Body of pancreas (tissue), 4 donors: Measurements from ENCODE around the gene HTRA3. TPM values are rescaled to one million over a fixed set of nuclear protein-coding genes. Genes with fewer than 3 reads are reported as not detected.

ENCODE experiments used
- ATAC-seq: fragments of 150-250 bp; one replicate; pipeline ENCODE4 v1.9.1; 2016
- DNase-seq, 4 donors: peaks; one replicate each; pipeline ENCODE4 v3.0.0-alpha.2; 2019
- H3K27ac ChIP-seq, 4 donors: fragments of 200-600 bp; sonication (generic); 1 replicate in 3 of 4; 2 replicates in 1 of 4; pipeline versions ENCODE4 v1.5.1 to v1.6.1; 2016 to 2019; ENCODE audit warnings: mild to moderate bottlenecking in 1 of 4, mixed read lengths in 1 of 4, moderate library complexity in 1 of 4
- H3K27me3 ChIP-seq, 2 donors: fragments of 200-600 bp; sonication (generic); one replicate each; pipeline ENCODE4 v1.6.0; 2016; ENCODE audit warnings: mild to moderate bottlenecking in 1 of 2
- H3K36me3 ChIP-seq, 2 donors: fragments of 200-600 bp; sonication (generic); replicated peaks in 1 of 2; 2 replicates each; pipeline ENCODE4 v1.5.1; 2016; ENCODE audit warnings: low read depth in 2 of 2; ENCODE audit not compliant: insufficient read depth in 1 of 2
- H3K4me1 ChIP-seq: fragments of 200-600 bp; sonication (generic); one replicate; pipeline ENCODE4 v1.6.0; 2016
- H3K4me3 ChIP-seq, 2 donors: fragments of 200-600 bp; sonication (generic); 1 replicate in 1 of 2; 2 replicates in 1 of 2; pipeline ENCODE4 v1.5.1; 2016 to 2019
- H3K9me3 ChIP-seq, 3 donors: fragments of 200-600 bp; sonication (generic); 1 replicate in 2 of 3; 2 replicates in 1 of 3; pipeline ENCODE4 v1.5.1; 2016
- CTCF ChIP-seq, 7 experiments: fragments of 450-650 bp in 4 of 7; fragments of 200-600 bp in 3 of 7; sonication (generic) in 3 of 7; IDR thresholded peaks; one replicate each; pipeline ENCODE4 v1.5.1; 2016 to 2019; ENCODE audit warnings: antibody characterized with exemption in 7 of 7
- POLR2A ChIP-seq, 3 donors: fragments of 450-650 bp; IDR thresholded peaks; one replicate each; pipeline ENCODE4 v1.6.1; 2016; ENCODE audit warnings: antibody characterized with exemption in 3 of 3, mild to moderate bottlenecking in 2 of 3
- WGBS, 2 donors: methylation state at CpG; one replicate each; pipeline ENCODE4 v1.1.5; 2017; 5-methylcytosine and 5-hydroxymethylcytosine counted together
- intact Hi-C: fragments of 100-400 bp; cut with DNase I; formaldehyde crosslinking; loops from one replicate; pipeline ENCODE4 v1.15.1; 2023
- total RNA-seq, 2 donors: library from RNA; depleted of rRNA; stranded (reverse); fragments of >200 nt; gene quantifications; one replicate each; pipeline ENCODE4 v1.1.0, GENCODE V29; 2016

The HTRA3 gene
- total RNA-seq, 2 donors from 2014 or later: 4.2 to 17.5 TPM

- intact Hi-C loops: no loop called here
- no peaks in the 10 kb centered on the region for H3K36me3 ChIP-seq
- ATAC-seq (no peak), DNase-seq (no peak)
- WGBS, 2 donors: 79 to 90% methylated on average over 7 of the region's 7 CpGs
- H3K4me3 ChIP-seq: no peak overlapping the region
- no peaks in the 10 kb centered on the region for H3K27me3 ChIP-seq
- no peak overlapping the region for H3K27ac ChIP-seq
- peaks cover 15% of the 10 kb centered on the region for H3K4me1 ChIP-seq
- no peak for TF ChIP-seq POLR2A (IDR thresholded peaks at IDR 0.05)
- no peak for TF ChIP-seq CTCF (IDR thresholded peaks at IDR 0.05)
- H3K9me3 ChIP-seq: no peaks in the 10 kb centered on the region
Measured at GRCh38 chr4:8268211-8268610, 1.3 kb upstream of the HTRA3 start.

DNA sequence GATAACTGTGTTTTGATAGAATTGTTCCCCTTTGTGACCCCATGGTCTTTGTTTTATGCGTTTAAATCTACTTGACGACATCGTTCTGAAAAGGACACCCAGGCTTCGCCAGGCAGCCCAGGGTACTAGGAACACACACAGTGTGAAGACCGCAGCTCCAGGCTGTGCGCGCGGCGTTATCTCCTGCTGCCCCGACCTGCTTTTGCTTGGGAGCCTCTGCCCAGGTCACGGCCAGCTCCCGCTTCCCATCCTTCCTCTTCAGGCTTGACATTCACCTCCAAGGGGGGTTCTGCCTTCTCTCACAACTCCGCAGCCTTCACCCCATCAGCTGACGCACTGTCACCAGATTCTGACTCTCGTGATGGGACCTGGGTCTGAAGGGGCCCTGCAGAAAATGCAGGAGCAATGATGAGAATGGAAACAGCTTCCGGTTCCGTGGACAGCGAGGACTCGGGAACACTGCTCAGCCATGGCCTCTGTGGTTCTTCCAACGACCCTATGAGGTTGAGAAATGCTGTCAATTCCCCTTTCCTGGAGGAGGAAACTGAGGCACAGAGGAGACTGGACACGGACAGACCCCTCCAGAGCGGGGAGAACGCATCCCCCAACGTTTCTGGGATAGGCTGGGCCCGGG is 536 bp upstream of the HTRA3 start:
- intact Hi-C loops: no loop called here
- TF ChIP-seq CTCF (IDR thresholded peaks at IDR 0.05) (no peak), POLR2A (IDR thresholded peaks at IDR 0.05) (no peak)
- DNase-seq (no peak), ATAC-seq (no peak)
- no peak overlapping the region for H3K27ac ChIP-seq
- no peaks in the 10 kb centered on the region for H3K27me3 ChIP-seq
- H3K36me3 ChIP-seq: no peaks in the 10 kb centered on the region
- H3K4me1 ChIP-seq: peaks cover 15% of the 10 kb centered on the region
- H3K4me3 ChIP-seq: no peak overlapping the region
- WGBS, 2 donors: 73 to 81% methylated on average over 23 to 25 of the region's 25 CpGs
- H3K9me3 ChIP-seq: no peaks in the 10 kb centered on the region

DNA sequence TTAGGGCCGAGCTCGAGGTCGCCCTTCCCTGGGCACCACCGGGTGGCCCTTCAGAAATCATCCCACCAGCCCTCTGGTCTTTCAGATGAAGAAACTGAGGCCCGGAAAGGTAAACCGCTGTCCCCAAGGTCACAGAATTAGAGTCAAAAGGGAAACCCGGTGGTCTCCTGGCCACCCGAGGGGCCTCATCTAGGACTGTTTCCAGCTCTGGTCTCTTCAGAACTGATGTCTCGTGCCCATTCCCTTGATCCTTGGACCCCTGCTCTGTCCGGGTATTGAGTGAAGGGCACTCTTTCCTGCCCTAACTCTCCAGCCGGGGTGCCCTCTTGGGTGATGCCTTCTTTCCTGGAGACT is 841 bp downstream of the HTRA3 start:
- Histone ChIP-seq H3K4me3 (no peak overlapping the region), H3K27ac (no peak overlapping the region), H3K36me3 (no peaks in the 10 kb centered on the region), H3K4me1 (peaks cover 15% of the 10 kb centered on the region), H3K27me3 (no peaks in the 10 kb centered on the region), H3K9me3 (no peaks in the 10 kb centered on the region)
- ATAC-seq (no peak), DNase-seq (no peak)
- WGBS, 2 donors: 35 to 38% methylated on average over 8 to 11 of the region's 11 CpGs
- intact Hi-C loops: no loop called here
- TF ChIP-seq CTCF (IDR thresholded peaks at IDR 0.05) (no peak), POLR2A (IDR thresholded peaks at IDR 0.05) (no peak)

- H3K4me1 ChIP-seq: peaks cover 15% of the 10 kb centered on the region
- 64 to 75% methylated on average over 21 to 27 of the region's 27 CpGs for WGBS, 2 donors
- no peaks in the 10 kb centered on the region for H3K27me3 ChIP-seq
- no peaks in the 10 kb centered on the region for H3K36me3 ChIP-seq
- no peak for ATAC-seq
- no peaks in the 10 kb centered on the region for H3K9me3 ChIP-seq
- intact Hi-C loops: no loop called here
- H3K27ac ChIP-seq: no peak overlapping the region
- H3K4me3 ChIP-seq: no peak overlapping the region
- DNase-seq: no peak
- TF ChIP-seq CTCF (IDR thresholded peaks at IDR 0.05) (no peak), POLR2A (IDR thresholded peaks at IDR 0.05) (no peak)
Measured at GRCh38 chr4:8270912-8271815, 1.6 kb downstream of the HTRA3 start.
